ENCODE results near the gene LRRFIP1. TPM values are rescaled to one million over a fixed set of nuclear protein-coding genes. Genes with fewer than 3 reads are reported as not detected.

LRRFIP1 gene
- total RNA-seq, 6 experiments from 2014 or later: 29.4 to 56.3 (median 49.7) TPM

DNA sequence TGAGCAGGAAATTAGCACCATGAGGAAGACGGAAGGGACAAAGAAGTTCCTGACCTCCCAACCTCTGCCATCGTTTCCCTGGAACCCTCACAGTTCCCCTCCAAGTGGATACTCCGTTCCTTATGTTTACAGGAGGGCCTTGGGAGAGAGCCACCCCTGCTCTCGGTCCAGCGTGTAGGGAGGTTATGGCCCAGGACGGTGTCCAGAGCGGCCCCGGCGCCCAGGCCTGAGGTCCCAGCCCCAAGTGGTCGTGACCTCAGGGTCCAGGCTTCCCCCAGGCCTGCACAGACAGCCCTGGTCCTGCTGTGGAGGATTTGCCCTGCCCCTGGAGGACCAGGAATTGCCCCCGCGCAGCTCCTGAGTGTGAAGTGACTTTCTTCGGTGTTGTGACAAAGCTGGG is 109.4 kb downstream of the LRRFIP1 start:
- H3K36me3 ChIP-seq: no peaks in the 10 kb centered on the region
- no peaks in the 10 kb centered on the region for H3K27me3 ChIP-seq
- H3K4me1 ChIP-seq: peaks cover 0 to 49% (median 18%) of the 10 kb centered on the region in 4 donors
- no peaks in the 10 kb centered on the region for H3K9me3 ChIP-seq
- intact Hi-C loops (cut with DNase I): no loop called here
- DNase-seq: no peak
- TF ChIP-seq CTCF (IDR thresholded peaks at IDR 0.05) (no peak), POLR2A (IDR thresholded peaks at IDR 0.05) (no peak)
- H3K27ac ChIP-seq: no peak overlapping the region
- no peak for ATAC-seq
- WGBS (ENCODE audit: insufficient coverage, low coverage, low lambda C conversion rate, missing lambda C conversion rate): 62% methylated on average over 3 of the region's 13 CpGs
- H3K4me3 ChIP-seq: no peak overlapping the region

GRCh38 chr2:237737196-237737865 is 109.9 kb downstream of the LRRFIP1 start:
- H3K4me1 ChIP-seq: peaks cover 0 to 46% (median 15%) of the 10 kb centered on the region in 4 donors
- DNase-seq: no peak
- no peaks in the 10 kb centered on the region for H3K36me3 ChIP-seq
- WGBS (ENCODE audit: insufficient coverage, low coverage, low lambda C conversion rate, missing lambda C conversion rate): 93% methylated on average over 8 of the region's 9 CpGs
- no peak overlapping the region for H3K4me3 ChIP-seq
- no peak for ATAC-seq
- H3K27ac ChIP-seq: no peak overlapping the region
- intact Hi-C loops (cut with DNase I): no loop called here
- TF ChIP-seq POLR2A (IDR thresholded peaks at IDR 0.05): no peak
- no peak for TF ChIP-seq CTCF (IDR thresholded peaks at IDR 0.05)
- H3K27me3 ChIP-seq: no peaks in the 10 kb centered on the region
- no peaks in the 10 kb centered on the region for H3K9me3 ChIP-seq

GRCh38 chr2:237738255-237738654 is 110.9 kb downstream of the LRRFIP1 start:
- H3K36me3 ChIP-seq: no peaks in the 10 kb centered on the region
- TF ChIP-seq POLR2A (IDR thresholded peaks at IDR 0.05) (no peak), CTCF (IDR thresholded peaks at IDR 0.05) (no peak)
- peaks cover 0 to 44% (median 16%) of the 10 kb centered on the region in 4 donors for H3K4me1 ChIP-seq
- no peaks in the 10 kb centered on the region for H3K27me3 ChIP-seq
- no peaks in the 10 kb centered on the region for H3K9me3 ChIP-seq
- no peak overlapping the region for H3K4me3 ChIP-seq
- WGBS (ENCODE audit: insufficient coverage, low coverage, low lambda C conversion rate, missing lambda C conversion rate): 85% methylated on average over 5 of the region's 10 CpGs
- ATAC-seq (no peak), DNase-seq (no peak)
- no peak overlapping the region for H3K27ac ChIP-seq
- intact Hi-C loops (cut with DNase I): no loop called here

- intact Hi-C loops (cut with DNase I): no loop called here
- H3K36me3 ChIP-seq: no peaks in the 10 kb centered on the region
- ATAC-seq (no peak), DNase-seq (no peak)
- H3K4me1 ChIP-seq: peaks cover 0 to 44% (median 18%) of the 10 kb centered on the region in 4 donors
- H3K4me3 ChIP-seq: no peak overlapping the region
- TF ChIP-seq POLR2A (IDR thresholded peaks at IDR 0.05) (no peak), CTCF (IDR thresholded peaks at IDR 0.05) (no peak)
- H3K9me3 ChIP-seq: no peaks in the 10 kb centered on the region
- 61% methylated on average over 13 of the region's 15 CpGs for WGBS (ENCODE audit: insufficient coverage, low coverage, low lambda C conversion rate, missing lambda C conversion rate)
- H3K27me3 ChIP-seq: no peaks in the 10 kb centered on the region
- H3K27ac ChIP-seq: no peak overlapping the region
These were observed 111.7 kb downstream of the LRRFIP1 start for GRCh38 chr2:237739101-237739500.
